Uterus (tissue), 4 donors: Measurements from ENCODE around the gene TMEM35B. TPM values are rescaled to one million over a fixed set of nuclear protein-coding genes. Genes with fewer than 3 reads are reported as not detected.
A peak's percentile ranks its signal among the peaks of the same experiment; 100 is the strongest.

ENCODE experiments used
- DNase-seq, 2 donors: peaks; one replicate each; pipeline ENCODE4 v3.0.0-alpha.2; 2019 to 2020
- H3K27ac ChIP-seq, 2 donors: fragments of 200-600 bp; sonication (generic); 1 replicate in 1 of 2; 2 replicates in 1 of 2; pipeline ENCODE4 v1.5.1; 2016 to 2018
- H3K27me3 ChIP-seq, 2 donors: fragments of 200-600 bp; sonication (generic); one replicate each; pipeline ENCODE4 v1.5.1; 2018 to 2019; ENCODE audit warnings: control low read depth in 1 of 2
- H3K36me3 ChIP-seq, 2 donors: fragments of 200-600 bp; sonication (generic); one replicate each; pipeline ENCODE4 v1.5.1; 2019; ENCODE audit warnings: control low read depth in 1 of 2
- H3K4me1 ChIP-seq, 2 donors: fragments of 200-600 bp; sonication (generic); one replicate each; pipeline ENCODE4 v1.5.1; 2018 to 2019; ENCODE audit warnings: control low read depth in 1 of 2
- H3K4me3 ChIP-seq, 2 donors: fragments of 200-600 bp; sonication (generic); 1 replicate in 1 of 2; 2 replicates in 1 of 2; pipeline ENCODE4 v1.5.1; 2018 to 2019; ENCODE audit warnings: mild to moderate bottlenecking in 1 of 2
- H3K9me3 ChIP-seq, 2 donors: fragments of 200-600 bp; sonication (generic); one replicate each; pipeline ENCODE4 v1.5.1; 2019; ENCODE audit warnings: control low read depth in 1 of 2
- CTCF ChIP-seq, 4 experiments: fragments of 200-600 bp in 2 of 4; fragments of 450-650 bp in 2 of 4; sonication (generic) in 2 of 4; IDR thresholded peaks; one replicate each; pipeline ENCODE4 v1.5.1; 2016 to 2019; ENCODE audit warnings: antibody characterized with exemption in 4 of 4, mild to moderate bottlenecking in 2 of 4, moderate library complexity in 1 of 4
- POLR2A ChIP-seq, 2 donors: fragments of 450-650 bp; IDR thresholded peaks; one replicate each; pipeline ENCODE4 v1.6.1; 2016; ENCODE audit warnings: antibody characterized with exemption in 2 of 2, mild to moderate bottlenecking in 1 of 2, moderate library complexity in 1 of 2
- intact Hi-C: fragments of 100-400 bp; cut with DNase I; formaldehyde crosslinking; loops from one replicate; pipeline ENCODE4 v1.15.1; 2023; ENCODE audit warnings: low total_unique reads
- total RNA-seq, 4 donors: library from RNA; depleted of rRNA in 3 of 4; stranded (reverse); fragments of >200 nt in 3 of 4; gene quantifications; one replicate each; pipeline versions ENCODE4 v1.1.0 to v1.2.4, GENCODE V29; 2014 to 2023
- donor health status: DM: yes; HTN: yes; CAD: no.

TMEM35B gene
- 100 to 1,000 TPM in 1 of 4 donors, 10 to 100 TPM in 3; 35.6 to 106 (median 71.2) TPM for total RNA-seq

- no peaks in the 10 kb centered on the region for H3K36me3 ChIP-seq
Observed at GRCh38 chr1:34984793-34985608, at the start of gene TMEM35B. TSS of gene TMEM35B (minus strand) at chr1:34985347. CDS start at chr1:34985305, 42 bp downstream.

GRCh38 chr1:35033346-35033745 is 48.2 kb upstream of the TMEM35B start:
- no peak for DNase-seq
- TF ChIP-seq POLR2A (IDR thresholded peaks at IDR 0.05) = no peak
- no peak for TF ChIP-seq CTCF (IDR thresholded peaks at IDR 0.05)
- H3K9me3 ChIP-seq = no peaks in the 10 kb centered on the region
- H3K4me1 ChIP-seq = peaks cover 7% of the 10 kb centered on the region in 2 donors
- H3K27me3 ChIP-seq = no peaks in the 10 kb centered on the region
- intact Hi-C loops = no loop called here
- no peaks in the 10 kb centered on the region for H3K36me3 ChIP-seq
- H3K27ac ChIP-seq = no peak overlapping the region
- H3K4me3 ChIP-seq = no peak overlapping the region

More at GRCh38 chr1:34984793-34985608, at the start of gene TMEM35B:
- Histone ChIP-seq H3K4me1 (peaks cover 7 to 9% of the 10 kb centered on the region in 2 donors), H3K9me3 (no peaks in the 10 kb centered on the region), H3K4me3 (peak within 1 kb of the TSS; percentile 43 to 86), H3K27ac (peak within 1 kb of the TSS; percentile 86 to 97), H3K27me3 (no peaks in the 10 kb centered on the region)
- peak; percentile 81 to 88 for TF ChIP-seq POLR2A (IDR thresholded peaks at IDR 0.05)
- TF ChIP-seq CTCF (IDR thresholded peaks at IDR 0.05) = no peak
- peak; percentile 61 to 73 for DNase-seq
- intact Hi-C loops = no loop called here

GRCh38 chr1:35032384-35032739 is 47.2 kb upstream of the TMEM35B start:
- TF ChIP-seq CTCF (IDR thresholded peaks at IDR 0.05) = no peak
- Histone ChIP-seq H3K27ac (peak overlapping the region in 1 of 2 donors; percentile 92), H3K4me1 (peaks cover 7% of the 10 kb centered on the region in 2 donors), H3K27me3 (no peaks in the 10 kb centered on the region), H3K9me3 (no peaks in the 10 kb centered on the region), H3K4me3 (peak overlapping the region in 1 of 2 donors; percentile 48), H3K36me3 (no peaks in the 10 kb centered on the region)
- intact Hi-C loops = no loop called here
- DNase-seq = no peak

- Histone ChIP-seq H3K9me3 (no peaks in the 10 kb centered on the region), H3K27me3 (no peaks in the 10 kb centered on the region), H3K27ac (peak overlapping the region; percentile 92 to 95), H3K36me3 (no peaks in the 10 kb centered on the region), H3K4me3 (peak overlapping the region; percentile 48 to 76), H3K4me1 (peaks cover 7% of the 10 kb centered on the region in 2 donors)
- TF ChIP-seq POLR2A (IDR thresholded peaks at IDR 0.05) (no peak), CTCF (IDR thresholded peaks at IDR 0.05) (no peak)
- intact Hi-C loops = no loop called here
- peak; percentile 23 to 24 for DNase-seq
Observed at GRCh38 chr1:35030756-35031446, 45.8 kb upstream of the TMEM35B start.

GRCh38 chr1:35030338-35030737 is 45.2 kb upstream of the TMEM35B start:
- Histone ChIP-seq H3K27ac (peak overlapping the region; percentile 92 to 95), H3K9me3 (no peaks in the 10 kb centered on the region), H3K36me3 (no peaks in the 10 kb centered on the region), H3K4me1 (peaks cover 7% of the 10 kb centered on the region in 2 donors), H3K27me3 (no peaks in the 10 kb centered on the region), H3K4me3 (peak overlapping the region; percentile 48 to 76)
- no peak for TF ChIP-seq POLR2A (IDR thresholded peaks at IDR 0.05)
- no peak for DNase-seq
- intact Hi-C loops = no loop called here
